ENCODE results near the gene CYP2B6. TPM values are rescaled to one million over a fixed set of nuclear protein-coding genes. Genes with fewer than 3 reads are reported as not detected.

Gene CYP2B6
- total RNA-seq, 1 experiment from 2014 or later = not detected

DNA sequence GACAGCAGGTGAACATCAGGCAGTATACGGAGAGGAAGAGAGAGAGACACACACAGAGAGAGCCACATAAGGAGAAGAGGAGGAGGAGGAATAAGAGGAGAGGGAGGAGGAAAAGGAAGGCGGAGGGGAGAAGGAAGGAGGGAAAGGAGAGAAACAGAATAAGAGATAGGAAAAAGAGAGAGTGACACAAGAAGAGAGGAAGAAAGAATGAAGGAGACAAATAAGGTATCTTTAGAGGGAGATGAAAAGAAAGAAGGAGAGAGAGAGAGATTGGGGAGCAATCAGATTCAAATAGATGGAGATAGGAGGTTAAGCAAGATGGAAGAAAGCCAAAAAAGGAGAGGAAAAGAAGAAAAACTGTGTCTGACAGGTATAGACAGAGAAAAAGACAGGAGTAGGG, 44.0 kb upstream of the CYP2B6 start:
- BruUV-seq (replicated peaks) = no TSS peak
- CTCF ChIA-PET = no interaction called here
- H3K9me3 ChIP-seq (ENCODE audit: low read depth, low read length, poor library complexity, severe bottlenecking) = no peaks in the 10 kb centered on the region
- no peak for TF ChIP-seq EZH2 (IDR thresholded peaks at IDR 0.05; ENCODE audit: borderline replicate concordance, low read depth, low read length, poor library complexity, severe bottlenecking)
- TF ChIP-seq, protein P1, sequence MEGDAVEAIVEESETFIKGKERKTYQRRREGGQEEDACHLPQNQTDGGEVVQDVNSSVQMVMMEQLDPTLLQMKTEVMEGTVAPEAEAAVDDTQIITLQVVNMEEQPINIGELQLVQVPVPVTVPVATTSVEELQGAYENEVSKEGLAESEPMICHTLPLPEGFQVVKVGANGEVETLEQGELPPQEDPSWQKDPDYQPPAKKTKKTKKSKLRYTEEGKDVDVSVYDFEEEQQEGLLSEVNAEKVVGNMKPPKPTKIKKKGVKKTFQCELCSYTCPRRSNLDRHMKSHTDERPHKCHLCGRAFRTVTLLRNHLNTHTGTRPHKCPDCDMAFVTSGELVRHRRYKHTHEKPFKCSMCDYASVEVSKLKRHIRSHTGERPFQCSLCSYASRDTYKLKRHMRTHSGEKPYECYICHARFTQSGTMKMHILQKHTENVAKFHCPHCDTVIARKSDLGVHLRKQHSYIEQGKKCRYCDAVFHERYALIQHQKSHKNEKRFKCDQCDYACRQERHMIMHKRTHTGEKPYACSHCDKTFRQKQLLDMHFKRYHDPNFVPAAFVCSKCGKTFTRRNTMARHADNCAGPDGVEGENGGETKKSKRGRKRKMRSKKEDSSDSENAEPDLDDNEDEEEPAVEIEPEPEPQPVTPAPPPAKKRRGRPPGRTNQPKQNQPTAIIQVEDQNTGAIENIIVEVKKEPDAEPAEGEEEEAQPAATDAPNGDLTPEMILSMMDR (conservative IDR thresholded peaks at IDR 0.05; ENCODE audit: low read depth, low read length) = no peak
- H3K36me3 ChIP-seq (ENCODE audit: insufficient read depth, low read length, poor library complexity, severe bottlenecking) = no peaks in the 10 kb centered on the region
- POLR2A ChIA-PET (ENCODE audit: low non-redundant PET) = no interaction called here
- no peak overlapping the region for H3K4me3 ChIP-seq (ENCODE audit: low read depth, low read length, poor library complexity, severe bottlenecking)
- intact Hi-C loops (cut with micrococcal nuclease; ENCODE audit: unreplicated experiment) = no loop called here
- DNase-seq (ENCODE audit: low spot score) = no peak
- peaks cover 20% of the 10 kb centered on the region for H3K27me3 ChIP-seq (replicated peaks; ENCODE audit: insufficient read depth, low read depth, low read length, poor library complexity)
- H3K4me1 ChIP-seq (ENCODE audit: insufficient read depth, low read length, poor library complexity, severe bottlenecking) = no peaks in the 10 kb centered on the region
- H3K27ac ChIP-seq (ENCODE audit: low read depth, low read length, poor library complexity, severe bottlenecking) = no peak overlapping the region

DNA sequence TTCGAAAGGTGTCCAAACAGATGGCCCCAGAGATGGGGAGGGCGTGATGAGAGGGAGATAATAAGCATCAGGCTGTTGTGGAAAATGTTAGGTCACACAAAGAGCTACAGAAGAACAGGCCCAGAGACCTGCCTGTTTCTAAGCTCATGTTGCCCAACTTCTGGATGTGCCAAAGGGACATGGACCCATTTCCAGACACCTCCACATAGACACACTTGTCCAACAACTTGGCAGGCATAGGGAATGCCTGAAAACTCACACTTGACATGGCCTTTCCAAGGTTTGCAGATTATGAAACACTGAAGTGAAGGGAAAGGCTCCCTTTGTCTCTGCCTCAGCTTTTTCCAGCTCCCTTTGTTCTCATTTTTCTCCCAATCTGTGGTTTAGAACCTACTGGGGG, 43.5 kb upstream of the CYP2B6 start:
- no peak overlapping the region for H3K4me3 ChIP-seq (ENCODE audit: low read depth, low read length, poor library complexity, severe bottlenecking)
- no peak for DNase-seq (ENCODE audit: low spot score)
- no peaks in the 10 kb centered on the region for H3K9me3 ChIP-seq (ENCODE audit: low read depth, low read length, poor library complexity, severe bottlenecking)
- H3K36me3 ChIP-seq (ENCODE audit: insufficient read depth, low read length, poor library complexity, severe bottlenecking) = no peaks in the 10 kb centered on the region
- no TSS peak for BruUV-seq (replicated peaks)
- no peaks in the 10 kb centered on the region for H3K4me1 ChIP-seq (ENCODE audit: insufficient read depth, low read length, poor library complexity, severe bottlenecking)
- TF ChIP-seq, protein P1 (conservative IDR thresholded peaks at IDR 0.05; ENCODE audit: low read depth, low read length) = no peak
- TF ChIP-seq EZH2 (IDR thresholded peaks at IDR 0.05; ENCODE audit: borderline replicate concordance, low read depth, low read length, poor library complexity, severe bottlenecking) = no peak
- H3K27me3 ChIP-seq (replicated peaks; ENCODE audit: insufficient read depth, low read depth, low read length, poor library complexity) = peaks cover 16% of the 10 kb centered on the region
- H3K27ac ChIP-seq (ENCODE audit: low read depth, low read length, poor library complexity, severe bottlenecking) = no peak overlapping the region
- POLR2A ChIA-PET (ENCODE audit: low non-redundant PET) = no interaction called here
- CTCF ChIA-PET = no interaction called here
- intact Hi-C loops (cut with micrococcal nuclease; ENCODE audit: unreplicated experiment) = no loop called here

DNA sequence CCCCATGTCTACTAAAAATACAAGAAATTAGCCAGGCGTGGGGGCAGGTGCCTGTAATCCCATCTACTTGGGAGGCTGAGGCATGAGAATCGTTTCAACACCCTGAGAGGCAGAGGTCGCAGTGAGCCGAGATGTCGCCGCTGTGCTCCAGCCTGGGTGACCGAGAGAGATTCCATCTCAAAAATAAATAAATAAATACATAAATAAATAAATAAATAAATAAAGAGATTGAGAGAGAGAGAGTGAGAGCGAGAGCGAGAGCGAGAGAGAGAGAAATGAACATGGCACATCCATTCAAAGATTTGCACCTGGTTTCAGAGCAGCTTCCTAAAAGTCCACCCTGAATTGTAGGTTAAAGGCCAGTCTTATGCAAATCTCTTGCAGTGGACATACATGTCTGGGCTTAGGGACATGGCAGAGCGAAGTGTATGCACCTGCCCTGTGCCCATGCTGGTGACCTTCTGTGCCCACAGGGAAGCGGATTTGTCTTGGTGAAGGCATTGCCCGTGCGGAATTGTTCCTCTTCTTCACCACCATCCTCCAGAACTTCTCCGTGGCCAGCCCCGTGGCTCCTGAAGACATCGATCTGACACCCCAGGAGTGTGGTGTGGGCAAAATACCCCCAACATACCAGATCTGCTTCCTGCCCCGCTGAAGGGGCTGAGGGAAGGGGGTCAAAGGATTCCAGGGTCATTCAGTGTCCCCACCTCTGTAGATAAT, 42.3 kb upstream of the CYP2B6 start:
- Histone ChIP-seq H3K9me3 (ENCODE audit: low read depth, low read length, poor library complexity, severe bottlenecking) (no peaks in the 10 kb centered on the region), H3K27me3 (replicated peaks; ENCODE audit: insufficient read depth, low read depth, low read length, poor library complexity) (peaks cover 12% of the 10 kb centered on the region), H3K4me1 (ENCODE audit: insufficient read depth, low read length, poor library complexity, severe bottlenecking) (no peaks in the 10 kb centered on the region), H3K27ac (ENCODE audit: low read depth, low read length, poor library complexity, severe bottlenecking) (no peak overlapping the region), H3K36me3 (ENCODE audit: insufficient read depth, low read length, poor library complexity, severe bottlenecking) (no peaks in the 10 kb centered on the region), H3K4me3 (ENCODE audit: low read depth, low read length, poor library complexity, severe bottlenecking) (no peak overlapping the region)
- TF ChIP-seq, protein P1 (conservative IDR thresholded peaks at IDR 0.05; ENCODE audit: low read depth, low read length) = no peak
- no peak for TF ChIP-seq EZH2 (IDR thresholded peaks at IDR 0.05; ENCODE audit: borderline replicate concordance, low read depth, low read length, poor library complexity, severe bottlenecking)
- no TSS peak for BruUV-seq (replicated peaks)
- intact Hi-C loops (cut with micrococcal nuclease; ENCODE audit: unreplicated experiment) = no loop called here
- POLR2A ChIA-PET (ENCODE audit: low non-redundant PET) = no interaction called here
- CTCF ChIA-PET = no interaction called here
- no peak for DNase-seq (ENCODE audit: low spot score)
